Spinal cord (tissue), 10 donors: Measurements from ENCODE around the gene CNTF. TPM values are rescaled to one million over a fixed set of nuclear protein-coding genes. Genes with fewer than 3 reads are reported as not detected.
A peak's percentile ranks its signal among the peaks of the same experiment; 100 is the strongest.

Experiments
- DNase-seq, 6 donors: peaks; one replicate each; pipeline versions ENCODE4 v3.0.0 to v3.0.0-alpha.2; 2013 to 2015; ENCODE audit warnings: low spot score in 6 of 6, low read depth in 4 of 6
- H3K27ac ChIP-seq: one replicate; pipeline ENCODE4 v1.5.1; 2013; ENCODE audit warnings: low read depth, low read length, control low read depth
- H3K27me3 ChIP-seq: one replicate; pipeline ENCODE4 v1.6.1; 2013; ENCODE audit warnings: low read length; ENCODE audit not compliant: control insufficient read depth, insufficient read depth
- H3K36me3 ChIP-seq: one replicate; pipeline ENCODE4 v1.6.1; 2013; ENCODE audit warnings: low read length; ENCODE audit not compliant: control insufficient read depth, insufficient read depth
- H3K4me1 ChIP-seq: one replicate; pipeline ENCODE4 v1.6.1; 2013; ENCODE audit warnings: low read length; ENCODE audit not compliant: control insufficient read depth, insufficient read depth
- H3K4me3 ChIP-seq: one replicate; pipeline ENCODE4 v1.5.1; 2013; ENCODE audit warnings: low read depth, low read length, control low read depth
- H3K9me3 ChIP-seq: one replicate; pipeline ENCODE4 v1.6.1; 2013; ENCODE audit warnings: low read length; ENCODE audit not compliant: control insufficient read depth, insufficient read depth
- WGBS: methylation state at CpG from one replicate; pipeline ENCODE4 v1.1.5; 2013; ENCODE audit warnings: missing lambda C conversion rate; ENCODE audit not compliant: insufficient coverage; 5-methylcytosine and 5-hydroxymethylcytosine counted together
- polyA plus RNA-seq, 2 donors: library from polyadenylated mRNA; unstranded; fragments of 120-200 nt; gene quantifications; one replicate each; pipeline ENCODE4 v1.2.1, GENCODE V29; 2013; ENCODE audit not compliant: insufficient read length in 2 of 2
- total RNA-seq, 2 donors: library from RNA; depleted of rRNA in 1 of 2; stranded (reverse); fragments of 120-200 nt in 1 of 2; fragments of >200 nt in 1 of 2; gene quantifications; one replicate each; pipeline versions ENCODE4 v1.2.3 to v1.2.4, GENCODE V29; 2013 to 2014
- donor health status: healthy.

The CNTF gene
- total and polyA plus RNA-seq, 4 donors, result 0.98 to 11.9 (median 1.6) TPM

DNA sequence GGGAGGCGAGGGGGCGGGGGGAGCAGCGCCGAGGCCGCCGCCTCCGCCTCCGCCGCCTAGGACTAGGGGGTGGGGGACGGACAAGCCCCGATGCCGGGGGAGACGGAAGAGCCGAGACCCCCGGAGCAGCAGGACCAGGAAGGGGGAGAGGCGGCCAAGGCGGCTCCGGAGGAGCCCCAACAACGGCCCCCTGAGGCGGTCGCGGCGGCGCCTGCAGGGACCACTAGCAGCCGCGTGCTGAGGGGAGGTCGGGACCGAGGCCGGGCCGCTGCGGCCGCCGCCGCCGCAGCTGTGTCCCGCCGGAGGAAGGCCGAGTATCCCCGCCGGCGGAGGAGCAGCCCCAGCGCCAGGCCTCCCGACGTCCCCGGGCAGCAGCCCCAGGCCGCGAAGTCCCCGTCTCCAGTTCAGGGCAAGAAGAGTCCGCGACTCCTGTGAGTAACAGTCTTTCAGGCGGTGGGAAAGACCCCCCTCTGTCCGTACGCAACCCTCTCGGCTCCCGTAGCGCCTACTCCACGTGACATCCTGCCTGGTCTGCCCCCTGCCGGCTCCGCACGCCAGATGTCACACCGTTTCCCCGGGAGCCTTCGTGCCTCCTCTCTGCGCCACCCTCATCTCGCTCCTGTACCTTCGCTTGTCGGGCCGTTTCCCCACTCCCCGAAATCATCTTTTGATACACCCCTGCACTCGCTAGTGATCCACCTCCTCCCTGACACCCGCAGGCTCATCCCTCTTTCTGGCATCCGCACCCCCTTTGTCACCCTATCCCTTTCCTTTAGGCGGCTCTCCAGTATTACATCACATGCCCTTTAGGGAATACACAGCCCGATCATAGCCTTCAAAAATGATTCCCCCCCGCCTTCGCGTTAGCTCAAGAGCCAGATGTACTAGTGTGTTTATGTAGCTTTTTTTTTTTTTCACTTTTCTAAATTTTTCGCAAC lies 43.0 kb upstream of the CNTF start:
- peak; percentile 87 to 98 (median 90) for DNase-seq
- under 1% methylated on average over 73 of the region's 78 CpGs for WGBS
- no peaks in the 10 kb centered on the region for H3K36me3 ChIP-seq
- peaks cover 9% of the 10 kb centered on the region for H3K4me1 ChIP-seq
- no peaks in the 10 kb centered on the region for H3K9me3 ChIP-seq
- H3K27ac ChIP-seq, result peak overlapping the region; percentile 98
- peak overlapping the region; percentile 100 for H3K4me3 ChIP-seq
- no peaks in the 10 kb centered on the region for H3K27me3 ChIP-seq

DNA sequence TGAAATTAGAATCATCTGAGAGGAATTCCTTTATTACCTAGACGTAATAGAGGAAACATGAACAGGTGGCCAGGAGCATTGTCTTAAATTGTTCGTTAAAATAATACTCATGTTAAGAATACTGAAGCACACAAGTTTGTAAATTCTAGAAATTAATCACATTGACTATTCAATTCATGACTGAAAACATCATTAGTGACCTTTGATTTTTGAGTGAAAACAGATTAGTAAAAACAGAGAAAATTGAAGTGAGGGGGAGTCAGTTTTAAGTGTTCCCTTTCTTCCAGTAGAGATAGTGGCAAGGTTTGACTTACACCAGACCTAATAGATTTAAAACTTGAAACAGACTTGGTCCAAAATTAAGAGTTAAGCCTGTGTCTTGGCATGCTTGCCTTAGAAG lies 42.2 kb upstream of the CNTF start:
- no peaks in the 10 kb centered on the region for H3K9me3 ChIP-seq
- H3K4me1 ChIP-seq, result peaks cover 9% of the 10 kb centered on the region
- H3K27ac ChIP-seq, result no peak overlapping the region
- no peaks in the 10 kb centered on the region for H3K36me3 ChIP-seq
- WGBS, result no CpG with 5 or more reads among the region's 2 CpGs
- H3K27me3 ChIP-seq, result no peaks in the 10 kb centered on the region
- H3K4me3 ChIP-seq, result peak overlapping the region; percentile 100
- DNase-seq, result no peak

DNA sequence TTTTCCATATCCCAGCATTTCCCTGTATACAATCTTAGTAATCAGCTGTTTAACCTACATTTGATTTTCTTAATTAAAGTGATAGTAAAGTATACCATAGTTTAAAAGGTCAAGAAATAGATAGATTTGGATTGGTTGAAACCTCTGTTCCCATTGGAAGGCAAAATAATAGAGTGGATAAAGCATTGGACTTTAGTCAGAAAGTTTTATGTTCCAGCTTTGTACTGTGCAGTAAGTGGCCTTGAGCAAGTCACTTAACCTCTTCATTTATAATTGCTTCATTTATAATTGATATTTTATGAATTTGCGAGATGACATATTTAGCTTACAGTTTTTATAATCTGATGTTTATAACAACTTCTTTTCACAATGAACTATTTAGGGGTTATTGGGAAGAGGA lies 40.0 kb upstream of the CNTF start:
- Histone ChIP-seq H3K27me3 (no peaks in the 10 kb centered on the region), H3K36me3 (no peaks in the 10 kb centered on the region), H3K4me1 (peaks cover 4% of the 10 kb centered on the region), H3K4me3 (no peak overlapping the region), H3K27ac (no peak overlapping the region), H3K9me3 (no peaks in the 10 kb centered on the region)
- DNase-seq, result no peak
- no CpG with 5 or more reads among the region's 1 CpG for WGBS

DNA sequence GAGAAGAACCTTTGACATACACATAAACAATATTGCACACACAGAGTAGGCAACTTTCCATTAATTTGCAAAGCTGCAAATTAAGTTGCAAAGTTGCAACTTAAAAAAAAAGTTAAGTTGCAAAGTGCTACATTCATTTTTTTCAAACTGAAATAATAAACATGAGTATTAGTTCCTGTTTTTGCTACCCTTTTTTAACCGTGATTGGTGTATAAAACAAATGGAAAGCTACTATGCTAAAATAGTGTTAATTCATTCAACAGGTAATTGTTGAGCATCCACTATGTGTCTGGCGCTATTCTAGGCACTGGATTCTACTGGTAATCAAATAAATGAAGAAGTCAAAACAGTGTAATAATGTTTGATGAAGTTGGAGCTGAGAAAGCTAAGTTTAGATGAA lies 35.5 kb upstream of the CNTF start:
- H3K36me3 ChIP-seq, result no peaks in the 10 kb centered on the region
- H3K27me3 ChIP-seq, result no peaks in the 10 kb centered on the region
- no peaks in the 10 kb centered on the region for H3K4me1 ChIP-seq
- H3K9me3 ChIP-seq, result no peaks in the 10 kb centered on the region
- DNase-seq, result no peak
- H3K27ac ChIP-seq, result no peak overlapping the region
- no peak overlapping the region for H3K4me3 ChIP-seq
- 100% methylated on average over 1 of the region's 2 CpGs for WGBS

DNA sequence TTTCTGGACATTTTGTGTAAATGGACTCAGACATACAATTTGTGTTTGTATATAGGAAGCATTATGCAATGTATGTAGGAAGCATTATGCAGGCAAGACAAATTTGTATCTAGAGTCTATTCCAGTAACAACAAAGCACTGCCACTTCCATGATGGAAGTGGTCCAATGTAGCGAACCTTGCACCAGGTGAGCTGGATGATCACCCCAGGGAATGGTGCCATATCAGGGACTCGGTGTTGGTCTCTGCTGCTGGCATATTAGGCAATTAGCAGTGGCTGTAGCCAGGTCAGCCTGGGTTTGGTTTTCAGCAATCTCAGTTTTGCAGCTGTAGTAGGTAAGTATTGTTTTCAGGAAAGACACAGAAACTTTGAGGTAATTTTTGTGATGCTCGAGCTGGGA lies 30.8 kb upstream of the CNTF start:
- H3K9me3 ChIP-seq, result no peaks in the 10 kb centered on the region
- H3K36me3 ChIP-seq, result no peaks in the 10 kb centered on the region
- no peak for DNase-seq
- no peak overlapping the region for H3K27ac ChIP-seq
- no peaks in the 10 kb centered on the region for H3K27me3 ChIP-seq
- H3K4me3 ChIP-seq, result no peak overlapping the region
- H3K4me1 ChIP-seq, result no peaks in the 10 kb centered on the region
- WGBS, result 100% methylated on average over 2 of the region's 3 CpGs

DNA sequence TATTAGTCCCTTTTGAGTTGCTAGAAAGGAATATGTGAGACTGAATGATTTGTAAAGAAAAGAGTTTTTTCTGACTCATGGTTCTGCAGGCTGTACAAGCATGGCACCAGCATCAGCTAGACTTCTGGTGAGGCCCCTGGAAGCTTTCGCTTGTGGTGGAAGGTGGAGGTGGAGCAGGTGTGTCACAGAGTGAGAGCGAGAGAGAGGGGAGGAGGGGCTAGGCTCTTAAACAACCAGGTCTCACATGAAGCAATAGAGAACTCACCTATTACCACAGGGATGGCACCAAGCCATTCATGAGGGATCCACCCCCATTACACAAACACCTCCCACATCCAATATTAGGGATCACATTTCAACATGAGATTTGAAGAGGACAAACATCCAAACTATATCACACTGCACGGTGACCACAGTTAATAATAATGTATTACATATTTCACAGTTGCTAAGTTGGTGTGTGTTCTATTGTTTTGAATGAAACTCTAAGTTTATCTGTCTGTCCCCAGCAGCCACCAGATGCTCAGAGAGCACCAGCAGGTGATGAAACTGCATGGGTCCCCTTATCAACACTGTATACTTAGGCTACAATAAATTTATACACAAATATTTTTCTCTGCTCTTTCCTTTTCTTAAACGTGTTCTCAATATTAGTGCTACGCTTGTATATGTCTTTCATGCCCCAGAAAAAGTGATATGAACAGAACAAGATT lies 29.5 kb upstream of the CNTF start:
- no peaks in the 10 kb centered on the region for H3K9me3 ChIP-seq
- H3K27me3 ChIP-seq, result no peaks in the 10 kb centered on the region
- no peak for DNase-seq
- WGBS, result 100% methylated on average over 1 of the region's 5 CpGs
- no peak overlapping the region for H3K27ac ChIP-seq
- no peak overlapping the region for H3K4me3 ChIP-seq
- no peaks in the 10 kb centered on the region for H3K36me3 ChIP-seq
- H3K4me1 ChIP-seq, result no peaks in the 10 kb centered on the region

DNA sequence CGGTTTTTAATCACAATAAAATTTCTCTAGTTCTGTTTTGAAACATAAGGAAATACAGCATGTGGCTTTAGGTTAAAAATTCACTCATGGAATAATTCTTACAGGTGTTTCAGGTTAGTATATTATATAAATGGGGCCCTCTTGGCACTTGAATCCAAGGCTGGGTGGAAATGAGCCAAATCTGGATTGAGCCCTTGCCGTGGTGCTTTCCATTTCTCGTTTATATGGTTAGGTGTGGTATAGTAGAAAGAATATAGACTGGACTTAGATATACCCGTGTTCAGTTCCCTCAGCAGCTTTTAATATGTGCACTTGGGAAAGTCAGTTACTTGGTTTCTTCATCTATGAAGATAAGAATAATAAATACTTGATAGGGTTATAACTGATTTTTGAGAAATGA lies 27.6 kb upstream of the CNTF start:
- H3K27me3 ChIP-seq, result no peaks in the 10 kb centered on the region
- H3K4me3 ChIP-seq, result no peak overlapping the region
- no peaks in the 10 kb centered on the region for H3K36me3 ChIP-seq
- WGBS, result 100% methylated on average over 1 of the region's 4 CpGs
- H3K4me1 ChIP-seq, result no peaks in the 10 kb centered on the region
- DNase-seq, result no peak
- no peak overlapping the region for H3K27ac ChIP-seq
- no peaks in the 10 kb centered on the region for H3K9me3 ChIP-seq

DNA sequence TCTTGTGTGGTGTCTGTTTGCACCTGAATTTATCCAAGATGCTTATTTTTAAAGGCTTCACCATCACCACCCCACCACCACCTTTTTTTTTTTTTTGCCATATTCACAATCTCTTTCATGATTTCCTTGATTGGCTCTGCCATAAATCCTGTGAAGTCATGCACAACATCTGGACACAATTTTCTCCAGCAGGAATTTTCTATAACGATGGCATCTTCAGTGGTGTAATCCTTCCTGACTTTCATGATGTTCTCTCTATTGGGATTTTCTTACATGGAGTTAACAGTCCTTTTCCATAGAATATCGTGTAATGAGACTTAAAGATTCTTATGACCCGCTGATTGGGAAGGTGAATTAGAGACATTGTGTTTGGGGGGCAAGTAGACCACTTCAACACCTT lies 25.8 kb upstream of the CNTF start:
- no peaks in the 10 kb centered on the region for H3K27me3 ChIP-seq
- no peaks in the 10 kb centered on the region for H3K9me3 ChIP-seq
- no CpG with 5 or more reads among the region's 3 CpGs for WGBS
- H3K36me3 ChIP-seq, result no peaks in the 10 kb centered on the region
- no peak overlapping the region for H3K27ac ChIP-seq
- DNase-seq, result no peak
- H3K4me3 ChIP-seq, result no peak overlapping the region
- H3K4me1 ChIP-seq, result no peaks in the 10 kb centered on the region

DNA sequence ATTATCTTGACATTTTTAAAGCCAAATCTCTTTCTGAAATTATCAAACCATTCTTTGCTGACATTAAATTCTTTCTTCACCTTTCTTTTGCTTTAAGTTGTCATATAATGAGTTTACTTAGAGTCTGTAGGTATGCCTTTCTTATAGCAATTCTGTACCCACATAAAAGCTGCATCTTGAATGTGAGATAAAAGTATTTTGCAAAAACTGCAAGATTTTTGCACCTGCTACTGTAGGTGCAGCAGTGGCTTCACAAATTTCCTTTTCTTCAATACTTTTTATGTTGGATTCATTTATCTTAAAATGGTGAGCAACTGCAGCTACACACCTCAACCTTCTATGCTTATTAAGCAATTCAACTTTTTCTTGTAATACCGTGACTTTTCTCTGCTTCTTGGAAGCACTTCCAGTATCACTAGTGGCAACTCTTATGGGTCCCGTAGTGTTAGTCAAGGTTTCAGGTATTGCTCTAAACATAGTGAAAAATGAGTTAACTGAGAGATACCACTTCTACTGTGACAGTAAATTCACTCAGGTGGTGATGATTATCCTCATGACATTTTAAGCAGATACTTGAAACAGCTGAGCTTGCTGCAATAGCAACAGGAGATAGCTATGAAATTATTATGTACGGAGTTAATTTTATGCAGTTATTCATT lies 24.9 kb upstream of the CNTF start:
- Histone ChIP-seq H3K27ac (no peak overlapping the region), H3K36me3 (no peaks in the 10 kb centered on the region), H3K27me3 (no peaks in the 10 kb centered on the region), H3K4me1 (no peaks in the 10 kb centered on the region), H3K4me3 (no peak overlapping the region), H3K9me3 (no peaks in the 10 kb centered on the region)
- DNase-seq, result peak in 1 of 6 donors; percentile 8
- WGBS, result no CpG with 5 or more reads among the region's 3 CpGs
